Measurements from ENCODE around the gene LDHB. TPM values are rescaled to one million over a fixed set of nuclear protein-coding genes. Genes with fewer than 3 reads are reported as not detected.

LDHB gene
- total RNA-seq, 1 donor from 2014 or later, result 775 TPM

GRCh38 chr12:21627924-21628323 is 29.7 kb downstream of the LDHB start:
- Histone ChIP-seq H3K9me3 (ENCODE audit: insufficient read depth, low read depth, low read length) (no peaks in the 10 kb centered on the region), H2AFZ (ENCODE audit: low read depth, low read length) (no peak overlapping the region), H3K9ac (ENCODE audit: low read length) (no peak overlapping the region), H3K4me3 (ENCODE audit: insufficient read depth, low read depth, low read length) (no peak overlapping the region), H3K79me2 (ENCODE audit: insufficient read depth, low read length) (no peaks in the 10 kb centered on the region), H3K27me3 (ENCODE audit: insufficient read depth, low read length) (no peaks in the 10 kb centered on the region), H3K27ac (ENCODE audit: low read depth, low read length) (no peak overlapping the region), H3K36me3 (ENCODE audit: insufficient read depth, low read length) (no peaks in the 10 kb centered on the region), H3K4me2 (ENCODE audit: low read length) (no peak overlapping the region), H3K4me1 (ENCODE audit: insufficient read depth, low read length) (no peaks in the 10 kb centered on the region), H4K20me1 (ENCODE audit: insufficient read depth, low read length) (no peaks in the 10 kb centered on the region)
- TF ChIP-seq EZH2 (IDR thresholded peaks at IDR 0.05; ENCODE audit: insufficient read depth, low read length), result no peak
- TF ChIP-seq, protein P1, sequence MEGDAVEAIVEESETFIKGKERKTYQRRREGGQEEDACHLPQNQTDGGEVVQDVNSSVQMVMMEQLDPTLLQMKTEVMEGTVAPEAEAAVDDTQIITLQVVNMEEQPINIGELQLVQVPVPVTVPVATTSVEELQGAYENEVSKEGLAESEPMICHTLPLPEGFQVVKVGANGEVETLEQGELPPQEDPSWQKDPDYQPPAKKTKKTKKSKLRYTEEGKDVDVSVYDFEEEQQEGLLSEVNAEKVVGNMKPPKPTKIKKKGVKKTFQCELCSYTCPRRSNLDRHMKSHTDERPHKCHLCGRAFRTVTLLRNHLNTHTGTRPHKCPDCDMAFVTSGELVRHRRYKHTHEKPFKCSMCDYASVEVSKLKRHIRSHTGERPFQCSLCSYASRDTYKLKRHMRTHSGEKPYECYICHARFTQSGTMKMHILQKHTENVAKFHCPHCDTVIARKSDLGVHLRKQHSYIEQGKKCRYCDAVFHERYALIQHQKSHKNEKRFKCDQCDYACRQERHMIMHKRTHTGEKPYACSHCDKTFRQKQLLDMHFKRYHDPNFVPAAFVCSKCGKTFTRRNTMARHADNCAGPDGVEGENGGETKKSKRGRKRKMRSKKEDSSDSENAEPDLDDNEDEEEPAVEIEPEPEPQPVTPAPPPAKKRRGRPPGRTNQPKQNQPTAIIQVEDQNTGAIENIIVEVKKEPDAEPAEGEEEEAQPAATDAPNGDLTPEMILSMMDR (IDR thresholded peaks at IDR 0.05; ENCODE audit: insufficient read depth, low read depth, low read length), result no peak
- H3K9me3 Mint-ChIP-seq (ENCODE audit: unreplicated experiment), result peaks cover 3% of the 10 kb centered on the region
- peaks cover 3% of the 10 kb centered on the region for H3K27me3 Mint-ChIP-seq (ENCODE audit: low read depth, unreplicated experiment)
- no peaks in the 10 kb centered on the region for H3K4me1 Mint-ChIP-seq (ENCODE audit: low read depth, unreplicated experiment)
- no peak overlapping the region for H3K27ac Mint-ChIP-seq (ENCODE audit: unreplicated experiment)
- no peak overlapping the region for H3K4me3 Mint-ChIP-seq (ENCODE audit: unreplicated experiment)
- H3K36me3 Mint-ChIP-seq (ENCODE audit: low read depth, unreplicated experiment), result peaks cover 2% of the 10 kb centered on the region
- DNase-seq (ENCODE audit: low read depth), result no peak
- FAIRE-seq, result no peak

DNA sequence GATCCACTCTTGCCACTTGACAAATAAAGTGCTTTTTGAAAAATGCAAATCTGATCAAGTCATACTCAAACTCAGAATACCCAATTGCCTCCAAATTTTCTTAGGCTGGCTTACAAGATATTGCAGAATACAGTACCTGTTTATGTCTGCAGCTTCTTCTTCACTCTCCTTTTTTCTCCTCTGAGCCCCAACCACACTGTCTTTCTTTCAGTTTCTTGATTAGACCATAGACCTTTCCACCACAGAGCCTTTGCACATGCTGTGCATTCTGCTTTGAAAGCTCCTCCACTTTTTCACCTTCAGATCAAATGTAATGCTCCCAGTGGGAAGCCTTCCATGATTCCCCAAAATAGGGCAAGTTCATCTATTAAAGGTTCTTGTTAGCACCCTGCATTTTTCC is 39.1 kb downstream of the LDHB start:
- Histone ChIP-seq H3K9ac (ENCODE audit: low read length) (no peak overlapping the region), H3K4me1 (ENCODE audit: insufficient read depth, low read length) (no peaks in the 10 kb centered on the region), H3K9me3 (ENCODE audit: insufficient read depth, low read depth, low read length) (no peaks in the 10 kb centered on the region), H3K27me3 (ENCODE audit: insufficient read depth, low read length) (no peaks in the 10 kb centered on the region), H3K4me3 (ENCODE audit: insufficient read depth, low read depth, low read length) (no peak overlapping the region), H3K4me2 (ENCODE audit: low read length) (no peak overlapping the region), H3K27ac (ENCODE audit: low read depth, low read length) (no peak overlapping the region), H3K36me3 (ENCODE audit: insufficient read depth, low read length) (no peaks in the 10 kb centered on the region), H2AFZ (ENCODE audit: low read depth, low read length) (no peak overlapping the region), H4K20me1 (ENCODE audit: insufficient read depth, low read length) (no peaks in the 10 kb centered on the region), H3K79me2 (ENCODE audit: insufficient read depth, low read length) (no peaks in the 10 kb centered on the region)
- Mint-ChIP-seq H3K27ac (ENCODE audit: unreplicated experiment) (no peak overlapping the region), H3K4me1 (ENCODE audit: low read depth, unreplicated experiment) (peaks cover 10% of the 10 kb centered on the region), H3K4me3 (ENCODE audit: unreplicated experiment) (no peak overlapping the region), H3K27me3 (ENCODE audit: low read depth, unreplicated experiment) (peaks cover 1% of the 10 kb centered on the region), H3K36me3 (ENCODE audit: low read depth, unreplicated experiment) (no peaks in the 10 kb centered on the region), H3K9me3 (ENCODE audit: unreplicated experiment) (peaks cover 2% of the 10 kb centered on the region)
- DNase-seq (ENCODE audit: low read depth) (no peak), FAIRE-seq (no peak)
- TF ChIP-seq EZH2 (IDR thresholded peaks at IDR 0.05; ENCODE audit: insufficient read depth, low read length), result no peak
- TF ChIP-seq, protein P1 (IDR thresholded peaks at IDR 0.05; ENCODE audit: insufficient read depth, low read depth, low read length), result no peak

DNA sequence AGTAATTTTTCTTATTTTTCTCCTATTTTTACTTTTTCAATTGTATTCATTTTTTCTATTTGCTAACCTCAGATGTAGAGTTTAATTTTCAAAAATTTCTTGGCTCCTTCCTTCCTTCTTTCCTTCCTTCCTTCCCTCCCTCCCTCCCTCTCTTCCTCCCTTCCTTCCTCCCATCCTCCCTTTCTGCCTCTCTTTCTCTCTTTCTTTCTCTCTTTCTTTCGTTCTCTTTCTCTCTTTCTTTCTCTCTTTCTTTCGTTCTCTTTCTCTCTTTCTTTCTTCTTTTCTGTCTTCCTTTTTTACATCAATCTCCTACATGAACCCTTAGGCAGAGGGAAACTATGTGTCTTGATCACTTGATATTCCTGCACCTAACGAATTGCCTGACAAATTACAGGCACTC is 40.6 kb downstream of the LDHB start:
- no peaks in the 10 kb centered on the region for H3K27me3 Mint-ChIP-seq (ENCODE audit: low read depth, unreplicated experiment)
- Histone ChIP-seq H4K20me1 (ENCODE audit: insufficient read depth, low read length) (no peaks in the 10 kb centered on the region), H3K9me3 (ENCODE audit: insufficient read depth, low read depth, low read length) (no peaks in the 10 kb centered on the region), H2AFZ (ENCODE audit: low read depth, low read length) (no peak overlapping the region), H3K4me2 (ENCODE audit: low read length) (no peak overlapping the region), H3K27me3 (ENCODE audit: insufficient read depth, low read length) (no peaks in the 10 kb centered on the region), H3K79me2 (ENCODE audit: insufficient read depth, low read length) (no peaks in the 10 kb centered on the region), H3K4me3 (ENCODE audit: insufficient read depth, low read depth, low read length) (no peak overlapping the region), H3K4me1 (ENCODE audit: insufficient read depth, low read length) (no peaks in the 10 kb centered on the region), H3K36me3 (ENCODE audit: insufficient read depth, low read length) (no peaks in the 10 kb centered on the region), H3K27ac (ENCODE audit: low read depth, low read length) (no peak overlapping the region), H3K9ac (ENCODE audit: low read length) (no peak overlapping the region)
- FAIRE-seq (no peak), DNase-seq (ENCODE audit: low read depth) (no peak)
- H3K36me3 Mint-ChIP-seq (ENCODE audit: low read depth, unreplicated experiment), result no peaks in the 10 kb centered on the region
- no peak overlapping the region for H3K27ac Mint-ChIP-seq (ENCODE audit: unreplicated experiment)
- TF ChIP-seq, protein P1 (IDR thresholded peaks at IDR 0.05; ENCODE audit: insufficient read depth, low read depth, low read length), result no peak
- TF ChIP-seq EZH2 (IDR thresholded peaks at IDR 0.05; ENCODE audit: insufficient read depth, low read length), result no peak
- H3K4me3 Mint-ChIP-seq (ENCODE audit: unreplicated experiment), result no peak overlapping the region
- H3K9me3 Mint-ChIP-seq (ENCODE audit: unreplicated experiment), result peaks cover 2% of the 10 kb centered on the region
- H3K4me1 Mint-ChIP-seq (ENCODE audit: low read depth, unreplicated experiment), result peaks cover 10% of the 10 kb centered on the region

All from astrocyte (in vitro differentiated cells and primary cell).